GM18505 (cell line): ENCODE results near the gene LVRN.
A peak's percentile ranks its signal among the peaks of the same experiment; 100 is the strongest.

Source experiments
- ATAC-seq: cut with Tn5 transposase; IDR thresholded peaks from one replicate; pipeline ENCODE4 v1.9.1; 2021; ENCODE audit not compliant: unreplicated experiment
- POLR2A ChIP-seq: IDR thresholded peaks from 4 replicates; pipeline ENCODE4 v1.6.1; 2011; ENCODE audit warnings: borderline replicate concordance; ENCODE audit not compliant: insufficient read depth, insufficient read length; ENCODE audit errors: extremely low read depth

LVRN gene

DNA sequence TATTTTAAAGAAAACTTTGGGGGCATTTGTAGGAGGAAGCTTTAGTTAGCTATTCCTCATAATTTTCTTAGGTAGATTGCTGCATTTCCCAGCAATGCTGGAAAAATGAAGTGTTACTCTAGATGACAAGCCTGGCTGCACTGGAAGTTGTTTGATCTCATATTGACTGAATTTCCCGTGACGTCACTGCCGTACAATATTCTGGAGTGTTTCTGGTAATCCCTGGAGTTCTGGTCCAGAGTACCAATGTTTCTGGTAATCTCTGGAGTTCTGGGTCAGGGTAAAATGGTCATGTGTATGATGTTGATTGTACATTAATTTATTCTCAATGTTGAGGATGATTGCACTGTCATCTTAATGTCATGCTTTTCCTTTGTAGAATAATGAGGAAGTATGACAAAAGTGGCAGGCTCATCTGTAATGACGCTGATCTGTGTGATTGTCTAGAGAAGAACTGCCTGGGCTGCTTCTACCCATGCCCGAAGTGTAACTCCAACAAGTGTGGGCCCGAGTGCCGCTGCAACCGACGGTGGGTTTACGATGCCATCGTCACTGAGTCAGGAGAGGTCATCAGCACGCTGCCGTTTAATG lies 96.2 kb downstream of the LVRN start:
- no peak for ATAC-seq
- TF ChIP-seq POLR2A = no peak

DNA sequence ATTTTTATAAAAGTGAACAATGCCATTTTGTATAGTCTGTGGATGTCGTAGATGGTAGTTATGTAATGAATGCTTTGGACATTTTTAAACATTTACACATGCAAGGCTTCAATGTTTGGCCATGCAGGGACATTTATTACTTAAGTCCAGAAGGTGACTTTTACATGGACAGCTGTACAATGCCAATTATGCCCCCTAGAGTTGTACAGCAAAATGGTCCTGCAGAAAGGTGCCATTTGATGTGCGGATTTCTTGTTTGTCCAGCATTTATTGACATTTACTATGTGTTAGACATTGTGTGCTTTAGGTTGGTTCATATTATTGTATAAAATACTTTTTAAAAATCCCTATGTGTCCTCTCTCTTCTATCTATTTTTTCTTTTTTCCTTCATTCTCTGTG lies 100.1 kb downstream of the LVRN start:
- no peak for ATAC-seq
- TF ChIP-seq POLR2A = no peak

DNA sequence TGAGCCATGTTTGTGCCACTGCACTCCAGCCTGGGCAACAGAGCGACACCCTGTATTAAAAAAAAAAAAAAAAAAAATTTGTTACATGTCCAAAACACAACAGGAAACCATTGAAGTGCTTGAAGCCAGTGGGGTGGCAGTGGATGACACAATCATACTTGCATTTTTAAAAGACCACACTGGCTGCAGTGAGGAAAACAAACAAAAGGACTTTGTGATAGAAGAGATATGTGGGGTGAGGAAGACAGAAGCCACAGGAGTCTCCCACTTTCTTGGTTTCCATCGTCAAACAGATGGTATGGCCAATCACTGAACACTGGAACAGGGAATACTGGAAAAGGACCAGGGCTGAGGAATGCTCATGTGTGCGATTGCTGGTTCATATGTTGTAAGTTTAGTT lies 101.7 kb downstream of the LVRN start:
- no peak for ATAC-seq
- no peak for TF ChIP-seq POLR2A

DNA sequence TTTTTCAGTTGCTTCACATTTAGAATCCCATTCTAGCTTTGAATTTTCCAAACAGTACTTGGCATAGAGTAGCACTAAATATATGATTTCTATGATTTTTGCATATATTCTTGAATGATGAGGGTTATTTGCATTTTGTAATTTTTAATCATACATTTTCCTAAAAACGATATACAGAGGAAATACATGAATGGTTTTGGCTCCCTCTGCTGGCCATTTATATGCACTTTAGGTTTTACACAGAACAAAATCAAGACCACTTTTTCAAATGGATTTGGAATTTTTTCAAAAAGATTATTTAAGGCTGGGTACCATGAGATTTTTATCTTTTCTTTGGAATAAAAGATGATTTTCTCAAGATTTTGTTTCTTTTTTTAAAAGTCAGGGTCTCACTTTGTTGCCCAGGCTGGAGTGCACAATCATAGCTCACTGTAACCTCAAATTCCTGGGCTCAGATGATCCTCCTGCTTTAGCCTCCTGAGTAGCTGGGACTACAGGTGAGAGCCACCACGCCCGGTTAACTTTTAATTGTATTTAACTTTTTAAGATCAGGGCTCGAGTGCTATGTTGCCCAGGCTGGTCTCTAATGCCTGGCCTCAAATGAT lies 105.9 kb downstream of the LVRN start:
- no peak for ATAC-seq

DNA sequence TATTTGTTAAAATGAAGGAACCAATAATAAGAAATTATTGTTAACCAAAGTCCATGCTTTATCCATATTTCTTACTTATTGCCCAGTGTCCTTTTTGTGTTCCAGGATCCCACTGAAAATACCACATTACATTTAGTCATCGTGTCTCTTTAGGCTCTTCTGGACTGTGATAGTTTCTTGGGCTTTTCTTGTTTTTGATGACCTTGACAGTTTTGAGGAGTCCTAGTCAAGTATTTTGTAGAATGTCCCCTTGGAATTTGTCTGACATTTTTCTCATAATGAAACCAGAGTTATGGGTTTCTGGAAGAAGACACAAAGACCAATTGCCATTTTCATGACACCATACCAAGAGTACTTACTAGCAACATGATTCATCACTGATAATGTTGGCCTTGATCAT lies 108.9 kb downstream of the LVRN start:
- no peak for ATAC-seq
- TF ChIP-seq POLR2A = no peak

More for the DNA sequence above, 105.9 kb downstream of the LVRN start:
- TF ChIP-seq POLR2A = no peak

DNA sequence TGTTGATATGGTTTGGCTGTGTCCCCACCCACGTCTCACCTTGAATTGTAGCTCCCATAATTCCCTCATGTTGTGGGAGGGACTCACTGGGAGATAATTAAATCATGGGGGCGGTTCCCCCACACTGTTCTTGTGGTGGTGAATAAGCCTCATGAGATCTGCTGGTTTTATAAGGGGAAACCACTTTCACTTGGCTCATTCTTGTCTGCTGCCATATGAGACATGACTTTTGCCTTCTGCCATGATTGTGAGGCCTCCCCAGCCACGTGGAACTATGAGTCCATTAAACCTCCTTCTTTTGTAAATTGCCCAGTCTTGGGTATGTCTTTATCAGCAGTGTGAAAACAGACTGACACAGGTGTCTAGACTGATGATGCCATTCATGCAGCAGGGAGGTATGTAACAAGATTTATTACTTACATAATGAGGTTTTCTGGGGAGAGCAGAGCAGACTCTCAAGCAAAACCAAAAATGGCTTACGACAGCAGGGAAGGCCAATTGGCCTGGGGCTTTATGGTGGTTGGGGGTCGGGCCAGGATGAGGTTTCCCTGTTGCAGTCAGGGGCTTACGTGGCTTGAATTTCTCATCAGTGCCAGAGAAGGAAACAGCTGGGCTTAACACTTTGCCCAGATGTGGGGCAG lies 113.0 kb downstream of the LVRN start:
- no peak for TF ChIP-seq POLR2A
- ATAC-seq = no peak

DNA sequence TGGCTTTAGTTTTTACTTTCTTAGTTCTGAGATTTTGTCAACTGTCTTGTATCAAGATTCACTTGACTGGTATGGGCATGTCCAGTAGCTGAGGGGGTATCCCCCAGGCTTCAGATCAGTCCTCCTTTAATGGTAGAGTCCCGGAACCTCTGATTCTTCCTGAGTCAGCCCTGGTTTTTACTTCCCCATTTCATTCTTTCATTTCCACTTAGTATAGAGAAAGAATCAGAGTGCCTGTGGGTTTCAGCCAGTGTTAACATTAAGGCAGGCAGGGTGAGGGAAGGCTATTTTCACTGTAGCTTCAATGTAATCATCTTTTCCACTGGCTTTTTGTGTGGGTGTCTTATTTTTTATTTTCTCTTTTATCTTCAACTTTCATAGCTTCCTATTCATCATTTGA lies 114.2 kb downstream of the LVRN start:
- ATAC-seq = peak; percentile 98
- TF ChIP-seq POLR2A = no peak
